22Rv1 (cell line): Measurements from ENCODE around the gene TOR4A.

ENCODE experiments used
- H3K27ac ChIP-seq: fragments of 450-650 bp; 2 replicates; pipeline ENCODE4 v1.5.1; 2017
- ZFX ChIP-seq: fragments of 450-650 bp; IDR thresholded peaks from 2 replicates; pipeline ENCODE4 v1.6.1; 2017; ENCODE audit warnings: antibody characterized with exemption, borderline replicate concordance
- TF ChIP-seq, protein P1 (sequence below): fragments of 450-650 bp; IDR thresholded peaks from 2 replicates; pipeline ENCODE4 v1.5.1; 2017; ENCODE audit warnings: mild to moderate bottlenecking

TOR4A gene

DNA sequence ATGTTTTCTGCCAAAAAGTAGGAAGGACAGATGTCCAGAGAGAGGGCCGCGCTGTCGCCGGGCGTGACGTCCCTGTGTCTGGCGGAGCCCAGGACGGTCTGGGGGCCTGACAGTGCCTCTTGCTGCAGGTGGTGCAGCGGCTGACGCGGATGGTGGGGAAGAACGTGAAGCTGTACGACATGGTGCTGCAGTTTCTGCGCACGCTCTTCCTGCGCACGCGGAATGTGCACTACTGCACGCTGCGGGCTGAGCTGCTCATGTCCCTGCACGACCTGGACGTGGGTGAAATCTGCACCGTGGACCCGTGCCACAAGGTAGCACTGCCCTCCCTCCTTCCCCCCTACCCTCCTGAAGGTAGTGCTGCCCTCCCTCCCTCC lies 14.6 kb upstream of the TOR4A start:
- TF ChIP-seq, protein P1, sequence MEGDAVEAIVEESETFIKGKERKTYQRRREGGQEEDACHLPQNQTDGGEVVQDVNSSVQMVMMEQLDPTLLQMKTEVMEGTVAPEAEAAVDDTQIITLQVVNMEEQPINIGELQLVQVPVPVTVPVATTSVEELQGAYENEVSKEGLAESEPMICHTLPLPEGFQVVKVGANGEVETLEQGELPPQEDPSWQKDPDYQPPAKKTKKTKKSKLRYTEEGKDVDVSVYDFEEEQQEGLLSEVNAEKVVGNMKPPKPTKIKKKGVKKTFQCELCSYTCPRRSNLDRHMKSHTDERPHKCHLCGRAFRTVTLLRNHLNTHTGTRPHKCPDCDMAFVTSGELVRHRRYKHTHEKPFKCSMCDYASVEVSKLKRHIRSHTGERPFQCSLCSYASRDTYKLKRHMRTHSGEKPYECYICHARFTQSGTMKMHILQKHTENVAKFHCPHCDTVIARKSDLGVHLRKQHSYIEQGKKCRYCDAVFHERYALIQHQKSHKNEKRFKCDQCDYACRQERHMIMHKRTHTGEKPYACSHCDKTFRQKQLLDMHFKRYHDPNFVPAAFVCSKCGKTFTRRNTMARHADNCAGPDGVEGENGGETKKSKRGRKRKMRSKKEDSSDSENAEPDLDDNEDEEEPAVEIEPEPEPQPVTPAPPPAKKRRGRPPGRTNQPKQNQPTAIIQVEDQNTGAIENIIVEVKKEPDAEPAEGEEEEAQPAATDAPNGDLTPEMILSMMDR = no peak
- no peak for TF ChIP-seq ZFX
- peak overlapping the region; percentile 45 for H3K27ac ChIP-seq

DNA sequence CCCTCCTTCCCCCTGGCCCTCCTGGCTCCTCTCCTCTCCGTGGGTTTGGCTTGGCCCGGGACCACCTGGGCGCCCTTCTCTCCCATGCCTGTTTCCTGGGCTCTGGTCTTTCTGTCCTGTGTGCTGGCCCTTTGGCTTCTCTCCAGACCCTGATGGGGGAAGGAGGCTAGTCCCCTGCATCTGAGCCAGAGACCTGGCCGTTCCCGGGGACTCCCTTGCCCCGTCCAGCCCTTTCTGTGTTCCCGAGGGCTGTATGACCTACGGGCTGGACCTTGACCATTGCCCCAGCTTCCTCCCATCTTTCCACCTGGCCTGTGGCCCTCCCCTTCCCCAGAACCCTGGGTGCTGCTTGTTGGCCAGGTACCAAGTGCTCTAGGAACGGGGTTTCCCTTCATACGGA lies 14.0 kb upstream of the TOR4A start:
- H3K27ac ChIP-seq = 0 out of 2 replicates have a peak overlapping the region, but pooled peaks have one; percentile 98
- TF ChIP-seq ZFX = no peak
- TF ChIP-seq, protein P1 = no peak

DNA sequence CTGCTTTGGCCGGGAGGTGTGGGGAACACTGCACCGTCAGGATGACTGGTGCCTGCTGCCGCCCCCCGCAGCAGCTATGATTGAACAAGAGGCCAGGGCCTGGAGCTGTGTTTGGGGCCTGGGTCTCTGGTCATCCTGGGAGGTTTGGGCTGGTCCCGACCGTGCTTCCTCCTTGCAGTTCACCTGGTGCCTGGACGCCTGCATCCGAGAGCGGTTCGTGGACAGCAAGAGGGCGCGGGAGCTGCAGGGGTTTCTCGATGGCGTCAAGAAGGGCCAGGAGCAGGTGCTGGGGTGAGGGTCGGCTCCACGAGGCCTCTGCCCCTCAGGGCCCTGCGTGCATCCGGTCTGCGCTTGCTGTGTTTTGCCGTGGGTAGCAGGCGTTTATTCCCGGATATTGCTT lies 13.5 kb upstream of the TOR4A start:
- peak overlapping the region; percentile 98; the same call in 1 of the 2 replicates for H3K27ac ChIP-seq
- TF ChIP-seq, protein P1 = no peak

DNA sequence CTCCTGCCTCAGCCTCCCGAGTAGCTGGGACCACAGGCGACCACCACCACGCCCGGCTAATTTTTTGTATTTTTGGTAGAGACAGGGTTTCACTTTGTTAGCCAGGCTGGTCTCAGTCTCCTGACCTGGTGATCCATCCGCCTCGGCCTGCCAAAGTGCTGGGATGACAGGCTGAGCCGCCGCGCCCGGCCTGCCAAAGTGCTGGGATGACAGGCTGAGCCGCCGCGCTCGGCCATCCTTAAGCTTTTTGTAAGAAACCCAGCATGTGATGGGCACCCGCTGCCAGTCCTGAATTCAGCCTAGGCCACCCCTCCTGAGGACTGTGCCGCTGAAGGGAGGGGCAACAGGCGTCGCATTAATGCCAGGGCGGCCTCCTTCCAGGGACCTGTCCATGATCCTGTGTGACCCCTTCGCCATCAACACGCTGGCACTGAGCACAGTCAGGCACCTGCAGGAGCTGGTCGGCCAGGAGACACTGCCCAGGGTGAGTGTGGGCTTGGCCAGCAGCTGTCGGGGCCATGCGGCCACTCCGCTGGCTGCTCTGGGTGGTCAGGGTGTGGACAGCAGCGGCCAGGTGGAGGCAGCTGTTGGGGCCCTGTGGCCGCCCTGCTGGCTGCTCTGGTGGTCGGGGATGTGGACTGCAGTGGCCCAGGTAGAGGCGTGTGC lies 11.9 kb upstream of the TOR4A start:
- TF ChIP-seq, protein P1 = no peak
- TF ChIP-seq ZFX = no peak
- H3K27ac ChIP-seq = peak overlapping the region; percentile 98

DNA sequence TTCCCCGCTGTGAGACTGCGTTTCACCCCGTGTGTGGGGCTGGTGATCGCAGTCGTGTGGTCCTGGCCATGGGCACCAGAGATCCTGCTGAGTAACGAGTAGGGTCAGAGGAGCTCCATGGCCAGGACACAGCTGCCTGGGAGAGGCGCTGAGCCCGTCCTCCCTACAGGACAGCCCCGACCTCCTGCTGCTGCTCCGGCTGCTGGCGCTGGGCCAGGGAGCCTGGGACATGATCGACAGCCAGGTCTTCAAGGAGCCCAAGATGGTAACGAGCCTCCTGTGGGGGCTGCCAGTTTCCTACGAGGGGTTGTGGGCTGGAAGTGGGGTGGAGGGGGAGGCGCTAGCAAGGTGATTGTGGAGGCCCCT lies 11.4 kb upstream of the TOR4A start:
- peak overlapping the region; percentile 98 for H3K27ac ChIP-seq
- no peak for TF ChIP-seq ZFX
- TF ChIP-seq, protein P1 = no peak

DNA sequence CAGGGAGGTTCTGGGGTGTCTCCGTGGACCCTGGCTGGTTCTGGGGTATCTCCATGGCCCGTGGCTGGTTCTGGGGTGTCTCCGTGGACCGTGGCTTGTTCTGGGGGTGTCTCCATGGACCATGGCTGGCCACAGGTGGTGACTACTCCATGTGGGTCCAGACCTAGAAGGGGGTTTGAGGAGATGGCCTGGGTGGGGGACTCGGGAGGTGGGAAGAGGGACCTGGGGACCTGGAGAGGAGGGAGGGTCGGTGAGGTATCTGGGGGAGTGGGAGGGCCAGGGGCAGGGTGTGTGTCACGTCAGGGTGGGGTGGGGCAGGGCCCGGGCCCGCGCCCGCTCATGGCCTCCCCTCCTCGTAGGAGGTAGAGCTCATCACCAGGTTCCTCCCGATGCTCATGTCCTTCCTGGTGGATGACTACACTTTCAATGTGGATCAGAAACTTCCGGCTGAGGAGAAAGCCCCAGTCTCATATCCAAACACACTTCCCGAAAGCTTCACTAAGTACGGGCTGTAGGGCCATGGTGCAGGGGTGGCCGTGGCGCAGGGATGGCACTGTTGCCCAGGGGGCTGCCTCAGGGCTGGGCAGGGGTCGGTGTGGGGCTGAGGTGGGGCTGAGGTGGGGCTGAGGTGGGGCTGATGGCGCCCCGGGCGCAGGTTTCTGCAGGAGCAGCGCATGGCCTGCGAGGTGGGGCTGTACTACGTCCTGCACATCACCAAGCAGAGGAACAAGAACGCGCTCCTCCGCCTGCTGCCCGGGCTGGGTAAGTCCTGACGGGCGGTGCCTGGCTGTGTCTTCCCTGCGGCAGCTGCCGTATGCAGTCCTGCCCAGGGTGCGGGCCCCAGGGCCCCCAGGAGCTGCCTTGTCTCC lies 10.7 kb upstream of the TOR4A start:
- TF ChIP-seq, protein P1 = no peak
- no peak for TF ChIP-seq ZFX
- H3K27ac ChIP-seq = peak overlapping the region; percentile 98

DNA sequence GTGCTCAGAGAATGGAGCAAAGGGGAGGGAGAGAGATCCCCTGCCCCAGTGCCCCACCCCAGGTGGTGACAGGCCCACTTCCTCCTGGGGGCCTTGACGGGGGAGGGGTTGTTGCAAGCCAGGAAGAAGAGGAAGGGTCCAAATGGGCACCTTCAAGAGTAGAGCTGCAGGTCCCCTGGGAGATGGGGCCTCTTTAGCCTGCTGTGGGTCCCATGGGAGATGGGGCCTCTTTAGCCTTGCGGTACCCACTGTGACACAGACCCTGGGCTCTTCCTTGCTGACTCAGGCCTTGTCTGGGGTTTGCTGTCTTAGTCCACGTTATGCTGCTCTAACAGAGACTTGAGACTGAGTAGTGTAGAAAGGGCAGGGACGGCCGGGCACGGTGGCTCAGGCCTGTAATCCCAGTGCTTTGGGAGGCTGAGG lies 9.6 kb upstream of the TOR4A start:
- peak overlapping the region; percentile 98 for H3K27ac ChIP-seq

More for the DNA sequence above, 9.6 kb upstream of the TOR4A start:
- TF ChIP-seq ZFX = no peak
- TF ChIP-seq, protein P1 = no peak
